COLO829 (cell line): Measurements from ENCODE around the gene RAB29.
"Not testable (repeated sequence)": the region's sequence is repeated elsewhere in the genome, so short reads cannot be mapped to it uniquely, and the experiment has no call there.

Experiments
- DNase-seq: peaks from one replicate; pipeline ENCODE4 v3.0.0; 2012; ENCODE audit warnings: low spot score

The RAB29 gene

DNA sequence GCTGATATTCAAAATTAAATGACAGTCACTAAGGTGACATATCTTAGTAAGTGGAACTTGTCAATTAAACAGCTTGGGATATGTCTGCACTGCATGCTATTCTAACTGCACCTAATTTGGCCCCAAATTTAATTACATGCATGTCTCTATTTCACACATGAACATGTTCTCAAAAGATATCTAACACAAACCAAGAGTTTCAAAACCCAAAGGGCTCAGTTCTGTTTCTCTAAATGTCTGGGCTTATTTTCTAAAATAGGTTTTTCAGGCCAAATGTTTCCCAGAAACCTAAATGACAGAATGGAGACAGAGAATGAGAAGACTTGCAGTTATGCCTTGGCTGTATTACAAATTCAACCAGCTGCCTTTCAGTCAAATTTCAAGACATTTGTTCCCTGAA, 11.3 kb downstream of the RAB29 start:
- DNase-seq: no peak

DNA sequence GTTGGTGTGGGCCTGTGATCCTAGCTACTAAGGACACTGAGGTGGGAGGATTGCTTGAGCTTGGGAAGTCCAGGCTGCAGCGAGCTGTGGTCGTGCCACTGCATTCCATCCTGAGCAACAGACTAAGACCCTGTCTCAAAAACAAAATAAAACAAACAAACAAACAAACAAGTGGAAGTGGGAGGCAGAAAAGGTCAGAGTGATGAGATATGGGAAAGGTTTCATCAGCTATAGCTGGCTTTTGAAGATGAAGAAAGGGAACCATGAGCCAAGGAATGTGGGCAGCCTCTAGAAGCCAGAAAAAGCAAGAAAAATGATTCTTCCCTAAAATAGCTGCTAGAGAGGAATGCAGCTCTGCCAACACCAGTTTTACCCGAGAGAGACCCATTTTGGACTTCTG, 14.7 kb downstream of the RAB29 start:
- DNase-seq: no peak

DNA sequence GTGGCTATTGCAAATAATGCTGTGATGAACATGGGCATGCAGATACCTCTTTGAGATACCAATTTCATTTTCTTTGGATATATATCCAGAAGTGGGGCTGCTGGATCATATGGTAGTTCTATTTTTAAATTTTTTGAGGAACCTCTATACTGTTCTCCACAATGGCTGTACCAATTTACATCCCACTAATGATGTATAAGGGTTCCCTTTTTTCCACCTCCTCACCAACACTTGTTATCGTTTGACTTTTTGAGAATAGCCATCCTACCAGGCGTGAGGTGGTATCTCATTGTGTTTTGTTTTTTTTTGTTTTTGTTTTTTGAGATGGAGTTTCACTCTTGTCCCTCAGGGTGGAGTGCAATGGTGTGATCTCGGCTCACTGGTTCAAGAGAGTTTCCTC, 18.7 kb downstream of the RAB29 start:
- DNase-seq: no peak

DNA sequence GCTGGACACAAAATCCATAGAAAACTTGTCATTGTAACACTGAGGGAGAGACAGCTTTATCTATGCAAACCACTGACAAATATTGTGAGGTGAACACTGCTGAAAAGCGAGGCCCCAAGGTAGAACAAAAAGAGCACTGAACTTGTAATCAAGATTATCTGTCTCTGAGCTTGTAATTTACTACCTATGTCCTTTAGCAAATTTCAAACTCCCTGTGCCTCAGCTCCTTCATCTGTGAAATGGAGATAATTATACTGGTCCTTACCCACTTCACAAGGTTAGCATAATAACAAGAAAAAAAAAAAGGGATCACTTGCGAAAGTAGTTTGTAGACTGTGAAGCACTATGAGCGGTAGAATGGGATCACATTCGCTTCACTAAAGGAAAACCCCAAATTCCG, 20.4 kb downstream of the RAB29 start:
- no peak for DNase-seq

DNA sequence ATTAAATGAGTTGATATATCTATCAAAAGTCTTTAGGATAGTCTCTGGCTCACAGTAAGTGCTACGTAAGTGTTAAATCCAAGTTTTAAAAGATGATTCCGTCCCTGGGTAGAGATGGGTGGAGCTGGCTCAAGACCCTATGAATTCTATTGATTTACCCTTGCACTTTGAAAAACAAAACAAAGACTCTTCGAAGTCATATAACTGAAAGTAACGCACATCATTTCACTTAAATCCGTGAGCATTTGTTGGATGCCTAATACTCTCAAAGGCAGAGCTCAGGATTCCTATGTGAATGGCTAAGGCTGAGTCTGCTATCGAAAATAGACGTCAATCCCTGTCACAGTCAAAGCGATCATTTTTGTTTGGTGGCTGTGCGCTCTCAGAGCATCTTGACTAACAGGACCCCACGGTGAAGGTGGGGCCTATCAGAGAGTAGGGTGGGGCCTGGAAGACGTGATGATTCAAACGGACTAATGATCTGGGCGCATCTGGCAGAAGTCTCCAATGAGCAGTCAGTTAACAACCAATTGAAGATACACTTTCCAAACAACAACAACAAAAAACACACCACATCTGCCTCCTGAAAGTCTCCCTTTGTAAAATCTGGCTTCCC, 24.1 kb downstream of the RAB29 start:
- no peak for DNase-seq

DNA sequence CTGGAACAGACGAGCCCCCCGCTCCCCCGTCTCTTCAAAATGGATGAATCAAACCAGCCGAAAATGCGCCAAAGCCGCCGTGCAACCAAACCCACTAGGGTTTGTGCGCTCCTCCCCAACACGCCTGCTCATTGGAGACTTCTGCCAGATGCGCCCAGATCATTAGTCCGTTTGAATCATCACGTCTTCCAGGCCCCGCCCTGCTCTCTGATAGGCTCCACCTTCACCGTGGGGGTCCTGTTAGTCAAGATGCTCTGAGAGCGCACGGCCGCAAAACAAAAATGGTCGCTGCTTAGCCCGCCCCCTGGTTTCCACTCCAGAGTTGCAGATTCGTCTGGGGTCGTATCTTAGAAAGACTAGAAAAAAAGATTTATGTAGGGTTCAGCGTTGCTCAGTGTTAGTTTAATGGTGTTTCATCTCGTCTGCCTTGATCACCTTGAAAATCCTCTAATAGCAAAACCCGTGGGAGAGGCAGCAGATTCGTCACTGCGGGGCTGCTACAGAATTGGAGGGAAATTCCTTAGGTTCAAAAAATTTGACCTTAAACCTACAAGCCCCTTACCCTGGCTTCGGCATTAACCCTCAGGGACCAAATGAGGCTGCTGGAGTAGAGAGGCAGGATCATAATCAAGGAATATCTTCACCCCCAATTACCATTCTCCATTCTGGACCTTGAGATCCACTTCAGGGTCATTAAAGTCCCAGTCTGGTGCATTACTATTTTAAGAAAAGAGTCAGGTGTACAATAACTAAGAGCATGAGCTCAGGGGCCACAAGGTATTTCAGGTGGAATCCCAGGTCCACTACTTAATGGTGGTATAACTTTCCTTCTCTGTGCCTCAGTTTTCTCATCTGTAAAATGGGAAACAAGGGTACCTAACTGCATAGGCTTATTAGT, 24.9 kb downstream of the RAB29 start, which contains the start of gene NUCKS1:
Gene NUCKS1, minus strand, starts transcription at position 45 of the 898 bp plus-strand sequence. CDS start 209 bp downstream, outside the sequence.
- DNase-seq: peak; percentile 97

DNA sequence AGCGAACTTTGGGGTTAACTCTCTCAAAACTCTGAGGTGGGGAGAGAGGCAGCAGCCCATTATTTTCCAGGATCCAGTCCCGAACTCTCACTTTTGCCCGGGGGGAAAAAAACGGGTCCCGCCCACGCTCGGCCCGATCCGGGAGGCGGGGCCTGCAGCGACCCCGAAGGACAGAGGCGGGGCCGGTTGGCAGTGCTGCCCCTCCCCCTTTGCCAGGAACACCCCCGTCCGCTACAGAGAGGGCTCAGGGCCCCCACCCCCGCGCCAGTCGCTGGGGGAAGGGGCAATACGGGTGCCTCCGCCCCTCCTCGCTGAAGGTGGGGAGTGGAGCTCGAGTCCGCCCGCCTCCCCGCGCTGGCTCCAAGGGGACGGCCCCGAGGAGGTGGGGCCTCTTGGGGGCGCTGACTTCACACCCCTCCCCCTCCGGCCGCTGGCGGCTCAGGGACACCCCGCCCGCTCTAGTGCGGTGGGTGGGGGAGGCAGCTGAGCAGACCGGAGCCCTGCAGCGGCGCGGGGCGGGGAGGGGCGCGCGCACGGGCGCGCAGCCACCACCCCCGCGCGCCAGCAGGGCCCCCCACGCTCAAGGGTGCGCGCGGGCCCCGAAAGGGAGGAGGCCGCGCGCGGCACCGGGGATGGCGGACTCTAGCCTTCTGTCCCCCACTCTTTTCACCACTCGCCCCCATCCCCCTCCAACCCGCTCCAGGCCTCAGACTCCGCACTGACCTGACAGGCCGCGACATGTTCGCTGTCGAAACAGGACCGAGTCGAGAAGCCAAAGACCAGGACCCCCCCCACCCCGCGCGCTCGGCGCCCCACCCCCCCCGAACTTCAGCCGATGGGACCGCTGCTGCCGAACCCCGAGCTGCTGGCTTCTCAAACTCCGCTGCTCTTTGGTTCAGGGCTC, 25.8 kb downstream of the RAB29 start:
- DNase-seq: peak; percentile 99

DNA sequence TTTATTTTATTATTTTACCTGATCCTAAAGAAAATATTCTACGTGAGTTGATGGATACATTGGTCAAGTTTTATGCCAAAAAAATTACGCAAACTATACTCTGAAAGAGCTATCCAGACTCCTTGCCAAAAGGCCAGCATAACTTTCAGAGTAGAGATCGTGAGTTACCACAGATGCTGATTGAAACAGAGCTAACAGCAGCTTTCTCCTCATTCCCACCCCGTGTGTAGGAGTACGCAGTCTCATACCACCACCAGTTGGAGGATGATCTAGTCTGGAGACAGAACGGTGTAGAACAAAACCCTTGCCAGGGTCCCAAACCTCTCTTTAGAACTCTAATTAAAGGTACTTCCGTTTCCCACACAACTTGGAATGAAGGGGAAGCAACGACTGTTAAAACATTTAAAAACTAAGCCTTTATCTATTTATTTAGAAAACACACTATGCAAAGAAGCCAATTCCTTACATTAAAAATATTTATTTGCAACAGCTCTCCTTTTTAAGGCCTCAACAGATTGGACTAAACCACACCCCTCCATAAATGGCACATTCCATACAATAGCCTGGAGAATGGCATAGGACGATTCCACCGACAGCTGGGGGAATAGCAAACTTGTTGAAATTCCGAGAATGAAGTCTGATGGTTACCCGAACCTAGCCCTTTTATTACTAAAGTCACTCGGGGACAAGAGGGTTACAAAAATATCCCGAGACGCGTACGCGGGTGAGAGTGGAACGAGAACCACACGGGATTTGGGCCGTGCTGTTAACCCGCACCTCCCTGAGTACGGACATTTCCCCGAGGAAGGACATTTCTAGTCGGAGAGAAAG, 26.7 kb downstream of the RAB29 start:
- peak; percentile 58 for DNase-seq

DNA sequence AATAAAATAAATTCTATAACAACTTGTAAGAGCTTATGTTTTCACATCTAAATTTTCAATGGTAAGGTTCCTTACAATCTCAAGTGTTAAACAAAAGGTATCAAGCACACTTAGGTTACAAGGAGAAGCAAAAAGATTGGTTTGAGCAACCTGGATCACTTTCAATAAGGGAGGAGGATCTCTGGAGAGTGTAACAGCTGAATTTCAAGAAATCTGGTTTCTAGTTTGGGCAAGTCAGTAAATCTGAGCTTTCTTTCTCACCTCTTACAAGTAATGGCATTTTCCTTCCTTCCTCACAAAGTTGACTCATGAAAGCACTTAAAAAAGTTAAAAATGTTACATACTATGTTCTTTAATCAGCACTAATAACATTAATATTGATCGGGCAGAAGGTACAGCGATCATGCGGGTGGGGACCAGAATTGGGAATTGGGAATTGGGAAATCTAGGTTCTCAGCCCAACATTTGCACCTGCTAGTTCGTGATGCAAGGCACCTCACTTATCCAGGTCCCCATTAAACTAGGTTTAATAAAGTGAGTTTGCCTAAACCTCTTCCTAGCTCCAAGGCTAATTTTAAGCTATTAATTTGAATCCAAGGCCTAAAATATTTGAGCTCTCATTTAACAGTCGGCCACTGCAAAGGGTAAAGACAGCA, 28.4 kb downstream of the RAB29 start:
- no peak for DNase-seq

DNA sequence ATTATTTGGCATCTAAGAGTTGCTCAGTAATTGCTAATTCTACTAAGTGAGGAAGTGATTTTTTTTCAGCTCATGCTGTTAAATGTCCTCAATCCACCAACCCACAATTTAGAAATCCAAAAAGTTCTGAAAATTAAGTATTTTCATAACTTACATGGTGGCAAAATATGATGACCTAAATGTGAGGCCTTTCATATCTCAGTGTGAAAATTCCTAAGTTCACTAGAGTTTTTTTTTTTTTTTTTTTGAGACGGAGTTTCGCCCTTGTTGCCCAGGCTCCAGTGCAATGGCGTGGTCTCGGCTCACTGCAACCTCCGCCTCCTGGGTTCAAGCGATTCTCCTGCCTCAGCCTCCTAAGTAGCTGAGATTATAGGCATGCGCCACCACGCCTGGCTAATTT, 30.9 kb downstream of the RAB29 start:
- no peak for DNase-seq

DNA sequence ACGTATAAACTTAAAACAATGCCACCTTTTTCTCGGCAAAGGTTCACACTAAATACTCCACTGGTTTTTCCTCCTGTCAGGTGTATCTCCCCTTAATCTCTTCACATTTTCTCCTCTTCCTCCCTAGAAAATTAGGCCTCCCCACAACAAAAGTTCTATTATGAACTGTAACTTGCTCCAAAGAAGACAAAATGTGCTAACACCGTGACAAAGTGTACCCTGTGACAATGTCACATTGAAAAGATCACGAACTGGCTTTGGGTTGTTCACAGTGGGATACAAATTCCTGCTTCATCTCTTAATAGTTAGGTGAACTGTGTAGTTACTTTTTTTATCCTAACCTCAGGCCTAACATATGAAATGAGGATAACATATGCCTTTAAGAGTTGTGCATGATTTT, 31.3 kb downstream of the RAB29 start:
- DNase-seq: no peak

DNA sequence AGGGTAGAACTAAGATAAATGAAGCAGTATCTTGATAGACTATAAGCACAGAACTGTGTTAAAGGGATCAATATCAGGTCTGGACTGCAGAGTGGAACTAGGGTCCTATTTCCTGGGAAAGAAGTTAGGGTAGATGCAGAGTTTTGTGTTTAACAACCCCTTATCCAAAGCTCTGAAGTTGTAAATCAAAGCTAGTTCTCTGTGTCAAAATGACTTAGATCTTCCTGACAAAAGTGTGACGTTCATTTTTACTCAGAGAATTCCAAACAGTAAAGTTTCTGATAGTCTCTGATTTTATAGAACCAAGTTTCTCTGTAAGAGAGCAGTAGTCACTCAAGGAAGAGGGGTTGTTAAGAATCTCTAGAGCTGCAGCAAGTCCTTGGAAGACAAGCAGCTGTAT, 33.6 kb downstream of the RAB29 start:
- DNase-seq: no peak

DNA sequence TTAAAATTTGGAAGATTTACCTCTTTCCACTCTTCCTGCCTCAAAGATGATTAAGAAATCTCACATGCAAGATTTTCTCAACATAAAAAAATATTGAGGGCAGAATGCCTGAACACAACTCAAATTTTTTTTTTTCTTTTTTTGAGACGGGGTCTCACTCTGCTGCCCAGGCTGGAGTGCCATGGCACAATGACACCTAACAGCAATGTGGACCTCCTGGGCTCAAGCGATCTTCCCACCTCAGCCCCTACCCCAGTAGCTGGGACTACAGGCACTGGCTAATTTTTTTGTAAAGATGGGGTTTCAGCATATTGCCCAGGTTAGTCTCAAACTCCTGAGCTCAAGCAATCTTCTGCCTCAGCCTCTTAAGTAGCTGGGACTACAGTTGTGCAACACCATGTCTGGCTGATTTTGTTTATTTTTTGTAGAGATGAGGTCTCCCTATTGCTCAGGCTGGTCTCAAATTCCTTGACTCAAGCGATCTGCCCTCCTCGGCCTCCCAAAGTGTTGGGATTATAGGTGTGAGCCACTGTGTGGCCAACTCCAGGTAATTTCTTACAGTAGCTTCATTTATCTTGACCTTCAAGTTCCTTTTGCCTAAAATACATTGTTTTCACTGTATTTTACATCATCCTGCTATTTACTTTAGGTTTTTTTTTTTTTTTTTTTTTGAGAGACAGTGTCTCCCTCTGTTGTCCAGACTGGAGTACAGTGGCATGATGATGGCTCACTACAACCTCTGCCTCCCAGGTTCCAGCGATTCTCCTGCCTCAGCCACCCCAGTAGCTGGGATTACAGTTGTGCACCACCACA, 35.7 kb downstream of the RAB29 start:
- DNase-seq: no peak

DNA sequence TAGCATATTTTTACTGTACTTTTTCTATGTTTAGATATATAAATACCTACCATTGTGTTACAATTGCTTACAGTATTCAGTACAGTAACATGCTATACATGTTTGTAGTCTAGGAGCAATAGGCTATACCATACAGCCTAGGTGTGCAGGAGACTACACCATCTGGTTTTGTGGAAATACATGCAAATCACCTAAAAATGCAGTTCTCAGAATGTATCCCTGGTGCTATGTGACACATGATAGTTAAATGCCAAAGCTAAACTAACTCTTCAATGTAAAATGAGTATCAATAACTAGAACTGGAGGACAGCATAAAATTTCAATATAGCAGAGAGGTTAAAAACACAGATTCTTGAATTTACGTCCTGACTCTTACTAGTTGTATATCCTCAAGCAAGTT, 40.1 kb downstream of the RAB29 start:
- DNase-seq: no peak

DNA sequence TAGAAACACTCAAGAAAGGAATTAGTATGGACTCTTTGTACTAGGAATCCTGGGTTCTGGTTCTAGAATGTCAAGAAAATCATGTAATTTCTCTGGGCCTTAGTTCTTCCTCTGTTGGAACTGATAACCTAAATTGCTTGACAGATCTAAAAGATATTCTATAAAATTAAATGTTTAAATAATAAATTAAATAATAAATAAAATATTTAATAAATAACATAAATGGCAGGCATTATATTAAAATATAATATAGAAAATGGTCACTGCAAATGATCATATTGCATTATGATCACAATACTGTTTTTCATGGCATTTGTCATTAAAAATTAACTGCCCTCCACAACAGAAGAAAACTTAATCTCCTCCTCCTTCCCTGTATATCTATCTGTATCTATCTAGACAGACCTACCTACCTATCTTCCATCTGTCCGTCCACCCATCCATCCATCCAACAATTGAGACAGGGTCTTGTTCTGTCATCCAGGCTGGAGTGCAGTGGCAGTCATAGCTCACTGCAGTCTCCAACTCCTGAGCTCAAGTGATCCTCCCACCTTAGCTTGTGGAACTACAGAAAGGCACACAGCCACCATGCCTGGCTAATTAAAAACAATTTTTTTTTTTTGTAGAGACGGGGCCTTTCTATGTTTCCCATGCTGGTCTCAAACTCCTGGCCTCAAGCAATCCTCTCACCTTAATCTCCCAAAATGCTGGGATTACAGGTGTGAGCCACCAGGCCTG, 41.7 kb downstream of the RAB29 start:
- no peak for DNase-seq

DNA sequence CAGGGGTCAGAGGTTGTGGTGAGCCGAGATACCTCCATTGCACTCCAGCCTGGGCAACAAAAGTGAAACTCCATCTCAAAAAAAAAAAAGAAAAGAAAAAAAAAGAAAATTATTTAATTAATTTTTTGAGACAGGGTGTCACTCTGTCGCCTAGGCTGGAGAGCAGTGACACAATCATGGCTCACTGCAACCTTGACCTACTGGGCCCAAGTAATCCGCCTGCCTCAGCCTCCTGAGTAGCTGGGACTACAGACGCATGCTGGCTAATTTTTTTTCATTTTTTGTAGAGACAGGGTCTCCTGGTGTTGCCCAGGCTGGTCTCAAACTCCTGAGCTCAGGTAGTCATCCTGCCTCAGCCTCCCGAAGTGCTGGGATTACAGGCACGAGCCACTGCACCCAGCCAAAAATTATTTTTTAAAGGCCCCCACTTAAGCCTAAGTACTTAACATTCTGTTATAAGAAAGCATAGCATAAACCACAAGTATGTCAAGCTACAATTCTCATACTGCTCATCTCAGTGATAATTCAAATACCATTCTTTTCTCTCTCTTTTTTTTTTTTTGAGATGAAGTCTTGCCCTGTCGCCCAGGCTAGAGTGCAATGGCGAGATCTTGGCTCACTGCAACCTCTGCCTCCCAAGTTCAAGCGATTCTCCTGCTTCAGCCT, 45.2 kb downstream of the RAB29 start:
- DNase-seq: no peak

DNA sequence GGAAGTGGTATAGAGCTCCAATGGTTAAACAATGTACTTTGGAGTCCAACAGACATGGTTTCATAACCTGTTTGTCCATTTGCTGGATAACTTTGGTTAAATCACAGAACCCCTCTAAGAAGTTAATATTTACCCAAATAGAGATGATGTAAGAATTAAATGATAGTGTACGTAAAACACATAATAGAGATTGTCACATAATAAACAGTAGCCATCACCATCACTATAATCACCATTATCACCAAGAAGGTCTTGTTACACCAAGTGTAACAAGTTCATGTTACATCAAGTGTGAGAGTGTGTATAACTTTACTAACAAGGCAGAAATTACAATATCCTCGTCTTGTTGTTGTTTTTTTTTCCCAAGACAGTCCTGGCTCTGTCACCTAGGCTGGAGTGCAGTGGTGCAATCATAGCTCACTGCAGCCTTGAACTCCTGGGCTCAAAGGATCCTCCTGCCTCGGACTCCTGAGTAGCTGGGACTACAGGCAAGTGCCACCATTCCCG, 48.6 kb downstream of the RAB29 start:
- DNase-seq: no peak

DNA sequence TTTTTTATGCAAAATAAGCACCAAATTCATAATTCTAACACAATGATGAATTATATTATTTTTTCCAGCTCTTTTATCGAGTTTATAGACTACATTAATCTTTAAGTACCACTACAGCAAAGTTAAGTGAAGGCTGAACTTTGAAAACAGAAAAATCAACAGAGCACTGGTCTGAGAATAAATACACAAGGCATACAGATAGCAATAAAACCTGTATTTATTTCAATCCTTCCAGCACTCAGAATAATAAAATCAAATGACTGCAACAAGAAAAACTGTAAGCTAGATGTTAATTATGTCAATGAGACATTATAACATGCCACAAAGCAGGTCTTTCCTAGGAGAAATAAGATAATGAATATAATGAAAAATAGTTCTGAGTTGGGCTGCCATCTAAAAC, 49.8 kb downstream of the RAB29 start:
- no peak for DNase-seq

DNA sequence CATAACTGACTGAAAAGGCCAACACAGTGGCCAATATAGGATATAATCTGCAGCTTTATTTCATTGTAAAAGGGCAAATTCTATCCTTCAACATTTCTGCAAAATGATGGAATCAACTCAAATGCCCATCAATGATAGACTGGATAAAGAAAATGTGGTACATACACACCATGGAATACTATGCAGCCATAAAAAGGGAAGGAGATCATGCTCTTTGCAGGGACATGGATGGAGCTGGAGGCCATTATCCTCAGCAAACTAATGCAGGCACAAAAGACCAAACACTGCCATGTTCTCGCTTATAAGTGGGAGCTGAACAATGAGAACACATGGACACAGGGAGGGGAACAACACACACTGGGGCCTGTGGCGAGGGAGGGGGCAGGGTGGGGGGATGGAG, 54.5 kb downstream of the RAB29 start:
- DNase-seq: not testable (repeated sequence)
